K562 (cell line): ENCODE measurements around the gene KCNF1. TPM values are rescaled to one million over a fixed set of nuclear protein-coding genes. Genes with fewer than 3 reads are reported as not detected.

Experiments
- ATAC-seq: fragments of 200-7000 bp; cut with Tn5 transposase; 3 replicates; pipeline ENCODE4 v1.9.1; 2020; ENCODE audit warnings: moderate library complexity
- BruUV-seq: library from RNA; stranded (reverse); fragments of 400-500 nt; replicated peaks from 2 replicates; lab custom pipeline; 2021; lab: Mats Ljungman, UMichigan
- CTCF ChIA-PET: fragments of 300-600 bp; formaldehyde crosslinking; extraction: SDS; loops from one replicate; lab custom pipeline; 2021; ENCODE audit warnings: low intra/inter-chr PET ratio; lab: Yijun Ruan, JAX
- POLR2A ChIA-PET: fragments of 300-600, 350-650 bp; sonication (Branson Sonifier 250); formaldehyde crosslinking; extraction: SDS; loops from one replicate; lab custom pipeline; 2021; ENCODE audit warnings: antibody characterized with exemption, inconsistent platforms; lab: Yijun Ruan, JAX
- DNase-seq, 4 experiments: peaks; one replicate each; pipeline versions ENCODE4 v3.0.0 to v3.0.0-alpha.2; 2011 to 2018; ENCODE audit warnings: low spot score in 3 of 4, mixed read lengths in 3 of 4; ENCODE audit errors: extremely low read depth in 1 of 4
- FAIRE-seq: peaks from 2 replicates; lab custom pipeline; 2011; peaks lifted over from hg19 to GRCh38; lab: Jason Lieb, UNC
- H2AFZ ChIP-seq: 2 replicates; pipeline ENCODE4 v1.6.0; 2011; ENCODE audit warnings: low read depth, low read length, control low read depth, inconsistent platforms
- H3K27ac ChIP-seq: fragments of 200-600 bp; 3 replicates; pipeline ENCODE4 v1.8.0; 2011; ENCODE audit warnings: low read depth, mild to moderate bottlenecking, control low read depth, inconsistent platforms, low read length, moderate library complexity, mixed read lengths; ENCODE audit errors: extremely low read depth
- H3K27me3 ChIP-seq, 2 experiments: fragments of 300-600 bp in 1 of 2; 2 replicates in 1 of 2; 3 replicates in 1 of 2; pipeline versions ENCODE4 v1.6.0 to v1.8.0; 2011; ENCODE audit warnings: inconsistent platforms in 2 of 2, low read length in 2 of 2, mild to moderate bottlenecking in 1 of 2, mixed read lengths in 1 of 2, moderate library complexity in 1 of 2; ENCODE audit not compliant: control insufficient read depth in 2 of 2, insufficient read depth in 2 of 2
- H3K36me3 ChIP-seq: fragments of 300-600 bp; 3 replicates; pipeline ENCODE4 v1.8.0; 2011; ENCODE audit warnings: mild to moderate bottlenecking, low read length, inconsistent platforms; ENCODE audit not compliant: control insufficient read depth, insufficient read depth
- H3K4me1 ChIP-seq, 2 experiments: fragments of 200-600 bp in 1 of 2; replicated peaks in 1 of 2; 2 replicates in 1 of 2; 3 replicates in 1 of 2; pipeline versions ENCODE4 v1.5.1 to v1.8.0; 2011; ENCODE audit warnings: inconsistent platforms in 2 of 2, low read length in 2 of 2, mild to moderate bottlenecking in 1 of 2, mixed read lengths in 1 of 2, moderate library complexity in 1 of 2; ENCODE audit not compliant: control insufficient read depth in 2 of 2, insufficient read depth in 2 of 2
- H3K4me2 ChIP-seq: 2 replicates; pipeline ENCODE4 v1.6.1; 2011; ENCODE audit warnings: low read length, control low read depth, inconsistent platforms, mixed read lengths; ENCODE audit not compliant: insufficient read depth
- H3K4me3 ChIP-seq: fragments of 200-600 bp; sonication (generic), shearing (Covaris generic); 2 replicates; pipeline ENCODE4 v1.5.1; 2016; ENCODE audit warnings: control low read depth, inconsistent platforms
- H3K79me2 ChIP-seq: fragments of 200-600 bp; 3 replicates; pipeline ENCODE4 v1.8.0; 2011; ENCODE audit warnings: low read length, inconsistent platforms; ENCODE audit not compliant: control insufficient read depth, insufficient read depth
- H3K9ac ChIP-seq, 2 experiments: 2 replicates each; pipeline versions ENCODE4 v1.6.0 to v1.6.1; 2011; ENCODE audit warnings: low read depth in 2 of 2, low read length in 2 of 2, control low read depth in 1 of 2, inconsistent platforms in 1 of 2, mild to moderate bottlenecking in 1 of 2, mixed read lengths in 1 of 2; ENCODE audit not compliant: insufficient read depth in 1 of 2
- H3K9me1 ChIP-seq: one replicate; pipeline ENCODE4 v1.6.0; 2011; ENCODE audit warnings: inconsistent platforms, mild to moderate bottlenecking, low read length, moderate library complexity; ENCODE audit not compliant: control insufficient read depth, insufficient read depth
- H3K9me3 ChIP-seq: replicated peaks from 2 replicates; pipeline ENCODE4 v1.5.1; 2011; ENCODE audit warnings: low read depth, low read length, inconsistent platforms; ENCODE audit not compliant: control insufficient read depth, insufficient read depth
- H4K20me1 ChIP-seq: replicated peaks from 2 replicates; pipeline ENCODE4 v1.6.1; 2011; ENCODE audit warnings: low read length, inconsistent platforms, mixed read lengths; ENCODE audit not compliant: control insufficient read depth, insufficient read depth
- CREM ChIP-seq: IDR thresholded peaks from 2 replicates; pipeline ENCODE4 v1.6.1; 2014; ENCODE audit warnings: antibody characterized with exemption, low read depth
- ELF1 ChIP-seq: fragments of 200-800 bp; sonication (Bioruptor generic); IDR thresholded peaks from 2 replicates; pipeline ENCODE4 v1.6.1; 2016; ENCODE audit warnings: missing genetic modification characterization, missing compliant biosample characterization
- EZH2 ChIP-seq: IDR thresholded peaks from 2 replicates; pipeline ENCODE4 v1.6.1; 2012; ENCODE audit warnings: low read depth, mild to moderate bottlenecking, inconsistent platforms, low read length, borderline replicate concordance
- PTBP1 ChIP-seq: fragments of 200-400 bp; formaldehyde crosslinking; IDR thresholded peaks from 2 replicates; pipeline ENCODE4 v1.6.1; 2017; ENCODE audit warnings: low read depth, low read length
- SIN3B ChIP-seq: fragments of 450-650 bp; IDR thresholded peaks from 2 replicates; pipeline ENCODE4 v1.6.1; 2017; ENCODE audit warnings: low read depth, mild to moderate bottlenecking, moderate library complexity
- ZNF511 ChIP-seq: sonication (generic); formaldehyde crosslinking; IDR thresholded peaks from 2 replicates; pipeline ENCODE4 v1.8.0; 2022; ENCODE audit warnings: mild to moderate bottlenecking, missing genetic modification reagents
- ZNF778 ChIP-seq: fragments of 450-650 bp; formaldehyde crosslinking; IDR thresholded peaks from 2 replicates; pipeline ENCODE4 v1.4.0; 2020; ENCODE audit warnings: mild to moderate bottlenecking, moderate library complexity
- ZNF780A ChIP-seq: fragments of 250-450 bp; sonication (Bioruptor Pico); IDR thresholded peaks from 2 replicates; pipeline ENCODE4 v1.5.0; 2021; ENCODE audit warnings: mild to moderate bottlenecking
- WGBS: fragments of 100-300 bp; shearing (Covaris generic); methylation state at CpG from one replicate; pipeline ENCODE4 v1.1.6; 2016; ENCODE audit warnings: low coverage, mixed read lengths; ENCODE audit not compliant: insufficient coverage; ENCODE audit errors: missing lambda C conversion rate; 5-methylcytosine and 5-hydroxymethylcytosine counted together
- in situ Hi-C: fragments of 300-500 bp; cut with MboI; formaldehyde crosslinking; loops from 4 replicates; pipeline ENCODE4 v1.15.0; 2018; ENCODE audit warnings: inconsistent platforms, mixed read lengths
- intact Hi-C: fragments of 100-400 bp; cut with micrococcal nuclease; formaldehyde crosslinking; loops from 2 replicates; pipeline ENCODE4 v1.14.2; 2022
- polyA plus RNA-seq, 8 experiments: library from polyadenylated mRNA; depleted of rRNA in 4 of 8; stranded (reverse) in 5 of 8; unstranded in 3 of 8; fragments of >200 nt; fragmentation: Nextera tagmentation in 2 of 8; fragmentation: Illumina TruSeq in 1 of 8; extraction: Ambion mirVana in 2 of 8; extraction: Trizol in 1 of 8; gene quantifications; 2 replicates each; pipeline versions ENCODE4 v1.2.1 to v1.2.3, GENCODE V29; 2011 to 2014; ENCODE audit warnings: inconsistent platforms in 1 of 8, missing spikeins in 1 of 8
- total RNA-seq, 7 experiments: library from RNA; depleted of rRNA in 6 of 7; stranded (reverse); fragments of >200 nt in 6 of 7; fragmentation: Illumina TruSeq in 2 of 7; extraction: Trizol in 2 of 7; gene quantifications; 2 replicates each; pipeline versions ENCODE4 v1.2.1 to v1.2.3, GENCODE V29; 2011 to 2021; ENCODE audit warnings: low replicate concordance in 1 of 7

Gene KCNF1
- total and polyA plus RNA-seq, 9 of the 15 experiments (the other 6 are each of a cell fraction or from before 2014, with no cell fraction given): not detected

GRCh38 chr2:10892796-10893350 is 18.9 kb upstream of the KCNF1 start:
- Histone ChIP-seq H3K27me3 (peaks cover 4 to 31% of the 10 kb centered on the region in 2 experiments; a peak in 2 of 5 replicates), H3K4me3 (no peak overlapping the region), H3K36me3 (no peaks in the 10 kb centered on the region), H3K9ac (no peak overlapping the region), H3K9me3 (no peaks in the 10 kb centered on the region), H3K4me2 (no peak overlapping the region), H2AFZ (no peak overlapping the region), H3K9me1 (no peaks in the 10 kb centered on the region), H3K27ac (no peak overlapping the region), H3K4me1 (0 out of 5 replicates have a peak, but pooled peaks cover 0 to 3% of the 10 kb centered on the region in 2 experiments)
- WGBS: 3% methylated on average over 5 of the region's 5 CpGs
- in situ Hi-C loops (no loop called here), intact Hi-C loops (no loop called here)
- no TSS peak for BruUV-seq
- FAIRE-seq (no peak), ATAC-seq (no peak), DNase-seq (no peak)
- ChIA-PET POLR2A (no interaction called here), CTCF (no interaction called here)
- no peak for TF ChIP-seq ZNF780A
- TF ChIP-seq ELF1 (tag): no peak
- no peak for TF ChIP-seq ZNF778 (CRISPR knock-in tag)
- no peak for TF ChIP-seq PTBP1
- no peak for TF ChIP-seq EZH2
- TF ChIP-seq ZNF511 (CRISPR knock-in tag): no peak
- TF ChIP-seq SIN3B: no peak
- no peak for TF ChIP-seq CREM
- TF ChIP-seq, all 486 proteins: peak for 0
- Histone ChIP-seq H4K20me1 (no peaks in the 10 kb centered on the region), H3K79me2 (no peaks in the 10 kb centered on the region)
